Activated T-helper 9 cell treated with anti-CD3 and anti-CD28 coated beads, Interleukin-2, amount 50 U/mL, for 16 hours (primary cell): ENCODE data around the gene SP1.
"Not testable (repeated sequence)": the region's sequence is repeated elsewhere in the genome, so short reads cannot be mapped to it uniquely, and the experiment has no call there.

Experiments
- DNase-seq: peaks from one replicate; pipeline ENCODE4 v3.0.0-alpha.2; 2020; ENCODE audit warnings: low read depth

SP1 gene

GRCh38 chr12:53414756-53415417 lies 34.9 kb downstream of the SP1 start:
- no peak for DNase-seq

DNA sequence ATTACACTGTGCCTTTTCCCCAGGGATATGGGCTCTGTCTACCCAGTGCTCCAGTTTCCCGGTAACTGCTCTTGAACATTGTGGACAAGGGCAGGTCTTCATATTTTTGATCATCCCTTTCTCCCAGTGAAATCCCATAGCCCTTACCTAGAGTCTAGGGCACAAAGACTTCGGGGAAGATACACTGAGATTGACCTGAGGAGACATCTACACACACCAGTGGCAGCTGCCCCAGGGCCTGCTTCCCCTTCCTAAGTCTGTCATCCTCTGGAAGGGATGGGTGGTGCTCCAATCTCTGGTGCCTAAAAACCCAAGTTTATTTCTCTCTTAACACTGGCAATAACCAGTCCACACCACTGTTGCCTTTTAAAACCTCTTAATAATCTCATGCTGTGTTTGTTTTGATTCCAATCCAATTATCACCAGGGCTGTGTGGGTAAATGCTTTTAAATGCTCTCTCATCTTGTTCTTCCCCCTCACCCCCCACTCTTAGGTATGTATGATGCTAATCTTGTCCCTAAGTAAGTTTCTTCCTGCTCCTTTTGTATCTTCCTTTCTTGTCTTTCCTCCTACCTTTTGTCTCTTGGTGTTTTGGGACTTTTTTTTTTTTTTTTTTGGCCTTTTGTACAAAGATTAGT lies 35.9 kb downstream of the SP1 start:
- DNase-seq, result not testable (repeated sequence)

DNA sequence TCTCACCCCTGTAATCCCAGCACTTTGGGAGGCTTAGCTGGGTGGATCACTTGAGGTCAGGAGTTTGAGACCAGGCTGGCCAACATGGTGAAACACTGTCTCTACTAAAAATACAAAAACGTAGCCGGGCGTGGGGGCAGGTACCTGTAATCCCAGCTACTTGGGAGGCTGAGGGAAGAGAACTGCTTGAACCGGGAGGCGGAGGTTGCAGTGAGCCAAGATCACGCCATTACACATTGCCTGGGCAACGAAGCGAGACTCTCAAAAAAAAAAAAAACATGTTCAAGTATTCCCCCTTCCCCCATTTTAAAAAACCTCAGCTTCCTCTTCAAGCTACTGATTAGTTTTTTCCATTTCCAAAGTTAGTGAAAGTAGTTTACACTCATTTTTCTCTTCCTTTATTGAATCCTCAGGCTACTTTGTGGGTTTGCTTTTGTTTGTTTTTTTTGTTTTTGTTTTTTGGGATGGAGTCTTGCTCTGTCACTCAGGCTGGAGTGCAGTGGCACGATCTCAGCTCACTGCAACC lies 37.4 kb downstream of the SP1 start:
- DNase-seq, result not testable (repeated sequence)

GRCh38 chr12:53418221-53418620 lies 38.2 kb downstream of the SP1 start:
- DNase-seq, result no peak

- no peak for DNase-seq
These were observed 39.8 kb downstream of the SP1 start for GRCh38 chr12:53419756-53420155.

DNA sequence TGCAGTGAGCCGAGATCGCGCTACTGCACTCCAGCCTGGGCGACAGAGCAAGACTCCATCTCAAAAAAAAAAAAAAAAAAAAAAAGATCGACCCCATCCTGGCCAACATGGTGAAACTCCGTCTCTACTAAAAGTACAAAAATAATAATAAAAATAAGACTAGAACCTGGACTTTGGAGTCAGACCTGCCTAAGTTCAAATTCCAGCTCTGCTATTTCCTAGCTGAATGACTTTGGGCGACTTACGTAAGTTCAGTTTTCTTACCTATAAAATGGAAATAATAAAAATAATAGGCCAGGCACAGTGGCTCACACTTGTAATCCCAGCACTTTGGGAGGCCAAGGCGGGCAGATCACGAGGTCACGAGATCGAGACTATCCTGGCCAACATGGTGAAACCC lies 42.3 kb downstream of the SP1 start:
- not testable (repeated sequence) for DNase-seq

DNA sequence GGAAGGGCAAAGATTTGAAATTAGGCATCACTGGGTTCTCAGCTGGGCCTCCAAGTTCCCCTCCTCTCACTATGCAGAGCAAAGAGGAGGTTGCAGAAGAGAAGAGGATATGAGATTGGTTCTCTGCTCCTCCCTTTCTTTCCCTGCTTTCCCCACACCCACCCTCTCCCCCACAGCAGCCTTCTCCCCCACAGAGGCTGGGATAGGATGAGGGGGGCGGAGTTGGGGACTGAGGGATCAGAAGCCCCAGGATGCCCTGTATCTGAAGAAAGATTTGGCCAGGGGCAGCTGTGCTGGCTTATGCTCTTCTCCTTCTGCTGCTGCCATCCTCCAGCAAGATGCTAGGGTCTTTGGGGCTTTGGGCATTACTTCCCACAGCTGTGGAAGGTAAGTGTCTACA lies 43.6 kb downstream of the SP1 start, which contains the start of gene AMHR2:
TSS of gene AMHR2 (plus strand) at position 259 of the 400 bp plus-strand sequence. CDS start at position 339, 80 bp downstream.
- no peak for DNase-seq

DNA sequence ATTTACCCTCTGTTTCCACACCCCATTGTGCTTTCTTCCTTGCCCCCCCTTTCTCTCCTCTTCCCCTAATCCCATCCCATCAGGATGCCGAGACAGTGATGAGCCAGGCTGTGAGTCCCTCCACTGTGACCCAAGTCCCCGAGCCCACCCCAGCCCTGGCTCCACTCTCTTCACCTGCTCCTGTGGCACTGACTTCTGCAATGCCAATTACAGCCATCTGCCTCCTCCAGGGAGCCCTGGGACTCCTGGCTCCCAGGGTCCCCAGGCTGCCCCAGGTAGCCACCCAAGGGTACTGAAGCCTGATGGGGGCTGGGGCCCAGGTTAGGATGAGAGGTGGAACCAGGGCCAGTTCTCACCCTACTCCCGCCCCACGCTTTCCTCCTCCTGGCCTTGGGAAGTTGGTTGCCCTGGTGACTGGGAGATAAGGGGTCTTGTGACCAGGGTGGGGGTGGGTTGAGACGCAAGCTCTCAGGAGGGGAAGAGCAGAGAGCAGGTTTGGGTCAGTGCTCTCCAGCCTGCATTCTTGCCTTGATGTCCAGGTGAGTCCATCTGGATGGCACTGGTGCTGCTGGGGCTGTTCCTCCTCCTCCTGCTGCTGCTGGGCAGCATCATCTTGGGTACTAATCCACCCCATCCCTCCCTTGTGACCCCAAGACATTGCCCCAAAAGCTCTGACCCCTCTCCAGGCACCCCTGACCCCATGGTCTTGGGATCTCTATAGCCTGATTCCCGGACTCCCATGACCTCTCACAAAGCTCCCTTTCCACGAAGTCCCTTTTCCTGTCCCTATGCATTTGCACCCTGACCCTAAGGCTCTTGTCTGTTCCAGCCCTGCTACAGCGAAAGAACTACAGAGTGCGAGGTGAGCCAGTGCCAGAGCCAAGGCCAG lies 44.9 kb downstream of the SP1 start:
- DNase-seq, result no peak

- no peak for DNase-seq
These were observed 45.7 kb downstream of the SP1 start for GRCh38 chr12:53425515-53426150.

DNA sequence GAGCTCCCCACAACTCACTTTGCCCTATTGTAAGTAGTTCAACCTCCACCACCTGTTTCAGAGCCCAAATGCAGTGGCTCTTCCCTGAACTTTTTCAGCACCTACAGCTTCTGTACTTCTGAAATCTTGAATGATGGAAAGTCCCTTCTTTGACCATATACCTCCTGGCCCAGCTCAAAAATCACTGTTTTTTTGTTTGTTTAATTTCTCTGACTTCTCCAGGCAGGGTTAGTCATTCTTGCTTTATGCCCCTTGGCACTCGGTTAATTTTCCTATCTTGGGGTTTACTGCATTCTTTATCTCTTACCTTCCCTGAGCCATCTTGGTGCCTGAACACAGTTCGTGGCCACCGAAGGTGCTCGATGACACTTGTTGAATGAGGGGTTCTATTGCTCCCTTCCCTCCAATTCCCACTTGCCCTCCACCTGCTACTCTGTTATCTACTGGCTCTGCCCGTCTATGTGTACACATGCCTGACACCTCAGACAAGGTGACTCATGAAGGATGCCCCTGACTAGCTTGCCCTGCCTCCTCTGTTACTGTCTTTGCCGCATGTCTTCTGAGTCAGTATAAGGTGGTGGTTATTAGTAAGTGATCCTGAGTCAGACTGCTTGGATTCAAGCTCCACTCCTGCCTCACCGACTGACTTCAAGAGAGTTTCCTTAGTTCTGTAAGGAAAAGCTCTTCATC lies 48.1 kb downstream of the SP1 start:
- DNase-seq, result no peak

DNA sequence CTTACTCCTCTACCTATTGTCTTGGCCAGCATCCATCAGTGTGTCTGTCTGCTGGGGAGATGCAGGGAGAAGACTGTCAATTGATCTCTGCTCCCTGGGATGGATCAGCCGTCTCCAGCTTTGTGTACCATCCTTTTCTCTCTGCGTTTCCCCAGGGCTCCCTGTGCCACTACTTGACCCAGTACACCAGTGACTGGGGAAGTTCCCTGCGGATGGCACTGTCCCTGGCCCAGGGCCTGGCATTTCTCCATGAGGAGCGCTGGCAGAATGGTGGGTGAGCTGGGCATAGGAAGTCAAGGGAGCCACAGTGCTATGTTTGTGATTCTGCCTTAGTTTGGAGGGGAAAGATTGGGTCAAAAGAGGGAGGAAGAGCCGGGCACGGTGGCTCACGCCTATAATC lies 48.8 kb downstream of the SP1 start:
- DNase-seq, result no peak

DNA sequence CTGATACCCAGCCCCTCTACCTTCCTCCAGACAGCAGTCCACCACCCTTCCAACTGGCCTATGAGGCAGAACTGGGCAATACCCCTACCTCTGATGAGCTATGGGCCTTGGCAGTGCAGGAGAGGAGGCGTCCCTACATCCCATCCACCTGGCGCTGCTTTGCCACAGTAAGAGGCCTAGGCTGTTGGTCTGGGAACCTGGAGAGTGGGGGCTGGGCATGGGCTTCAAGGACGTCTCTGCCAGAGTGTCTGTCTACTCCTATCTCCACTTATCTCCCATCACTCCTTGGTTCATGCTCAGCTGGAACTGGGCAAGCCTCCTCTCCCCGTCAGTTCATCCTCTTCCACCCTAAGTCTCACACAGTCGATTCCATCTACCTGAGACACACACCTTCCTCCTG lies 50.1 kb downstream of the SP1 start:
- DNase-seq, result no peak

GRCh38 chr12:53431187-53431586 lies 51.2 kb downstream of the SP1 start:
- no peak for DNase-seq

DNA sequence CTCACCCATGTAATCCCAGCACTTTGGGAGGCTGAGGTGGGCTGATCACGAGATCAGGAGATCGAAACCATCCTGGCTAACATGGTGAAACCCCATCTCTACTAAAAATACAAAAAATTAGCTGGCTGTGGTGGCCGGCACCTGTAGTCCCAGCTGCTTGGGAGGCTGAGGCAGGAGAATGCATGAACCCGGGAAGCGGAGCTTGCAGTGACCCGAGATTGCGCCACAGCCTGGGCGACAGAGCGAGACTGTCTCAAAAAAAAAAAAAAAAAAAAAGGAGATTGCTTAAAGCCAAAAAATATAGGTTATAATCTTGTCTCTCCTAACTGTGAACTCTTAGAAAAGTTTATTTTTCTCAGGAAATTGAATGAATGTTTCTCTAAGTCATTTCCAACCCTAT lies 55.4 kb downstream of the SP1 start:
- not testable (repeated sequence) for DNase-seq

- not testable (repeated sequence) for DNase-seq
These were observed 59.6 kb downstream of the SP1 start for GRCh38 chr12:53439582-53439981.

GRCh38 chr12:53441040-53441833 lies 61.3 kb downstream of the SP1 start, which contains the start of gene PRR13:
TSS of gene PRR13 (plus strand) at chr12:53441734. CDS start at chr12:53442715, 981 bp downstream.
- DNase-seq, result peak; percentile 97

- DNase-seq, result no peak
These were observed 64.0 kb downstream of the SP1 start for GRCh38 chr12:53443955-53444354.

- DNase-seq, result not testable (repeated sequence)
These were observed 64.8 kb downstream of the SP1 start for GRCh38 chr12:53444593-53445325.

- no peak for DNase-seq
These were observed 71.0 kb downstream of the SP1 start for GRCh38 chr12:53450936-53451335.

- DNase-seq, result peak; percentile 97
These were observed 71.7 kb downstream of the SP1 start, which contains the start of gene PCBP2 for GRCh38 chr12:53451661-53452158. TSS of gene PCBP2 (plus strand) at chr12:53452102. CDS start at chr12:53454801, 2,699 bp downstream.
